WERI-Rb-1 (cell line): Measurements from ENCODE around the gene RPS17.
A peak's percentile ranks its signal among the peaks of the same experiment; 100 is the strongest.

Source experiments
- DNase-seq: peaks from one replicate; pipeline ENCODE4 v3.0.0-alpha.2; 2020
- H3K27ac ChIP-seq: fragments of 250-450 bp; sonication (Bioruptor Pico); 2 replicates; pipeline ENCODE4 v1.5.1; 2020; ENCODE audit warnings: mild to moderate bottlenecking, moderate library complexity
- H3K27me3 ChIP-seq: fragments of 250-450 bp; sonication (Bioruptor Pico); 2 replicates; pipeline ENCODE4 v1.5.1; 2021; ENCODE audit warnings: mild to moderate bottlenecking, low read depth, moderate library complexity; ENCODE audit not compliant: insufficient read depth, severe bottlenecking
- H3K36me3 ChIP-seq: fragments of 250-450 bp; sonication (Bioruptor Pico); 2 replicates; pipeline ENCODE4 v1.5.1; 2020; ENCODE audit warnings: mild to moderate bottlenecking, moderate library complexity
- H3K4me3 ChIP-seq: 2 replicates; pipeline ENCODE4 v1.5.1; 2011; ENCODE audit warnings: low read depth, mild to moderate bottlenecking, control low read depth, low read length
- H3K9me3 ChIP-seq: fragments of 250-450 bp; sonication (Bioruptor Pico); 2 replicates; pipeline ENCODE4 v1.5.1; 2021; ENCODE audit warnings: mild to moderate bottlenecking, moderate library complexity; ENCODE audit not compliant: severe bottlenecking
- CTCF ChIP-seq: IDR thresholded peaks from 2 replicates; pipeline ENCODE4 v1.5.1; 2011; ENCODE audit warnings: low read depth, mild to moderate bottlenecking, control low read depth, inconsistent platforms, low read length

Gene RPS17

GRCh38 chr15:82540055-82540983 lies at the start of gene RPS17:
TSS of gene RPS17 (minus strand) at chr15:82540457. CDS start at chr15:82540428, 29 bp downstream.
- Histone ChIP-seq H3K27me3 (no peaks in the 10 kb centered on the region), H3K36me3 (peaks cover 46% of the 10 kb centered on the region), H3K4me3 (peak within 1 kb of the TSS; percentile 99), H3K27ac (peak within 1 kb of the TSS; percentile 87), H3K9me3 (no peaks in the 10 kb centered on the region)
- peak; percentile 95 for DNase-seq
- peak; percentile 98 for TF ChIP-seq CTCF

- Histone ChIP-seq H3K27me3 (no peaks in the 10 kb centered on the region), H3K27ac (no peak overlapping the region), H3K4me3 (no peak overlapping the region), H3K36me3 (no peaks in the 10 kb centered on the region), H3K9me3 (no peaks in the 10 kb centered on the region)
- no peak for DNase-seq
- no peak for TF ChIP-seq CTCF
Observed at GRCh38 chr15:82587805-82588204, 47.5 kb upstream of the RPS17 start.

- Histone ChIP-seq H3K36me3 (no peaks in the 10 kb centered on the region), H3K9me3 (no peaks in the 10 kb centered on the region), H3K27ac (no peak overlapping the region), H3K27me3 (no peaks in the 10 kb centered on the region), H3K4me3 (no peak overlapping the region)
- no peak for DNase-seq
- TF ChIP-seq CTCF: no peak
Observed at GRCh38 chr15:82585072-82585471, 44.8 kb upstream of the RPS17 start.

- no peak for DNase-seq
- Histone ChIP-seq H3K27ac (no peak overlapping the region), H3K27me3 (no peaks in the 10 kb centered on the region), H3K9me3 (no peaks in the 10 kb centered on the region), H3K4me3 (no peak overlapping the region), H3K36me3 (no peaks in the 10 kb centered on the region)
- no peak for TF ChIP-seq CTCF
Observed at GRCh38 chr15:82580713-82581112, 40.5 kb upstream of the RPS17 start.

- Histone ChIP-seq H3K4me3 (no peak overlapping the region), H3K36me3 (no peaks in the 10 kb centered on the region), H3K9me3 (no peaks in the 10 kb centered on the region), H3K27me3 (no peaks in the 10 kb centered on the region), H3K27ac (no peak overlapping the region)
- TF ChIP-seq CTCF: no peak
- no peak for DNase-seq
Observed at GRCh38 chr15:82575335-82575734, 35.1 kb upstream of the RPS17 start.

GRCh38 chr15:82572986-82573385 lies 32.7 kb upstream of the RPS17 start:
- no peaks in the 10 kb centered on the region for H3K27me3 ChIP-seq
- no peak for DNase-seq
- H3K27ac ChIP-seq: no peak overlapping the region
- H3K9me3 ChIP-seq: no peaks in the 10 kb centered on the region
- H3K4me3 ChIP-seq: no peak overlapping the region
- TF ChIP-seq CTCF: no peak
- H3K36me3 ChIP-seq: peaks cover 7% of the 10 kb centered on the region
